Measurements from ENCODE around the gene ARHGAP29. TPM values are rescaled to one million over a fixed set of nuclear protein-coding genes. Genes with fewer than 3 reads are reported as not detected.

Gene ARHGAP29
- total and polyA plus RNA-seq, 2 of the 4 experiments (the other 2 are of a cell fraction) = 19.1 to 30.3 TPM

- Histone ChIP-seq H4K8ac (ENCODE audit: low read depth in 2 of 2, low read length in 2 of 2) (no peak overlapping the region), H2BK15ac (ENCODE audit: low read depth, low read length) (no peak overlapping the region), H4K91ac (ENCODE audit: insufficient read depth, low read depth, low read length) (no peak overlapping the region), H4K20me1 (ENCODE audit: insufficient read depth, low read length) (no peaks in the 10 kb centered on the region), H4K5ac (ENCODE audit: low read depth, low read length) (peak overlapping the region; percentile 32; the same call in 1 of the 2 replicates), H2BK120ac (ENCODE audit: low read depth, low read length) (no peak overlapping the region), H2AFZ (replicated peaks; ENCODE audit: low read length, poor library complexity) (no peak overlapping the region), H3K4ac (ENCODE audit: low read depth, low read length) (no peak overlapping the region), H3K79me1 (ENCODE audit: low read depth in 1 of 2, low read length in 2 of 2) (peaks cover 0 to 7% of the 10 kb centered on the region in 2 experiments; a peak in 1 of 4 replicates), H3K18ac (ENCODE audit: low read depth, low read length) (no peak overlapping the region), H3K23ac (ENCODE audit: low read depth, low read length) (no peak overlapping the region), H3K9me3 (ENCODE audit: control insufficient read depth, insufficient read depth, low read length) (no peaks in the 10 kb centered on the region), H3K4me3 (ENCODE audit: insufficient read depth, low read depth, low read length) (no peak overlapping the region), H3K14ac (replicated peaks; ENCODE audit: low read depth, low read length) (no peak overlapping the region), H3K27me3 (ENCODE audit: control insufficient read depth, insufficient read depth, low read length) (no peaks in the 10 kb centered on the region), H3K27ac (ENCODE audit: insufficient read depth, low read length) (no peak overlapping the region), H3K4me1 (ENCODE audit: control insufficient read depth, insufficient read depth, low read length) (no peaks in the 10 kb centered on the region; the same call in 1 of the 2 replicates), H2BK5ac (ENCODE audit: low read depth, low read length, poor library complexity, severe bottlenecking) (no peak overlapping the region), H3K56ac (ENCODE audit: extremely low read depth, insufficient read depth, low read length) (no peak overlapping the region), H2AK9ac (replicated peaks; ENCODE audit: low read depth, low read length, poor library complexity) (no peak overlapping the region), H2AK5ac (ENCODE audit: low read depth, low read length) (no peak overlapping the region), H3K36me3 (ENCODE audit: control insufficient read depth, insufficient read depth, low read length) (peaks cover 9% of the 10 kb centered on the region), H3K9ac (ENCODE audit: low read depth, low read length) (no peak overlapping the region), H2BK20ac (ENCODE audit: low read depth, low read length) (no peak overlapping the region), H3K9me1 (ENCODE audit: insufficient read depth, low read length) (peaks cover 4% of the 10 kb centered on the region; the same call in 1 of the 2 replicates), H3K4me2 (ENCODE audit: low read depth, low read length) (no peak overlapping the region)
- no peak for ATAC-seq (ENCODE audit: low read depth)
- in situ Hi-C loops (cut with MboI; ENCODE audit: low sequenced_read_pairs) = no loop called here
- no peak for DNase-seq
- POLR2A ChIA-PET (ENCODE audit: unreplicated experiment) = no interaction called here
- TF ChIP-seq MXI1 (IDR thresholded peaks at IDR 0.05; ENCODE audit: borderline replicate concordance, low read depth, low read length) (no peak), POLR2A (IDR thresholded peaks at IDR 0.05; ENCODE audit: low read depth, low read length) (no peak)
- no TSS peak for BruUV-seq (replicated peaks)
- CTCF ChIA-PET = no interaction called here
- no CpG with 5 or more reads among the region's 3 CpGs for WGBS, 2 experiments (ENCODE audit: extremely low coverage in 2 of 2, insufficient read length in 1 of 2)
- intact Hi-C loops (cut with micrococcal nuclease) = no loop called here
- dilution Hi-C loops (cut with HindIII; ENCODE audit: low sequenced_read_pairs, unreplicated experiment) = no loop called here
Observed at GRCh38 chr1:94207695-94208094, 29.7 kb downstream of the ARHGAP29 start.

Measured in IMR-90 (cell line).